ENCODE measurements around the gene PRPF4.
"Not testable (repeated sequence)": the region's sequence is repeated elsewhere in the genome, so short reads cannot be mapped to it uniquely, and the experiment has no call there.

DNA sequence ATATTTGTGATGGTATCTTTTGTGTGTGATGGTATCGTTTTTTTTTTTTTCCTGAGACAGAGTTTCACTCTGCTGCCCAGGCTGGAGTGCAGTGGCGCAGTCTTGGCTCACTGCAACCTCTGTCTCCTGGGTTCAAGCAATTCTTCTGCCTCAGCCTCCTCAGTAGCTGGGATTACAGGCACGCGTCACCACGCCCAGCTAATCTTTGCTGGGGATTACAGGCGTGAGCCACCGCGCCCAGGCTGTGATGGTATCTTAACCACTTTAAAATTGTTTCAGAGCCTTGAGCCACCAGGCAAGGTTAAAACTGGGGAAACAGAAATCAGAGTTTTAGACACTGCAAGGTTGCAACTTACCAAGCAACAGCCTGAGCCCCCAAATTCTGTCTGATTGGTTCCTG, 20.8 kb downstream of the PRPF4 start:
- TF ChIP-seq POLR2A, EP300, POLR2AphosphoS5 (IDR thresholded peaks at IDR 0.05): not testable (repeated sequence)
- TF ChIP-seq, protein P1, sequence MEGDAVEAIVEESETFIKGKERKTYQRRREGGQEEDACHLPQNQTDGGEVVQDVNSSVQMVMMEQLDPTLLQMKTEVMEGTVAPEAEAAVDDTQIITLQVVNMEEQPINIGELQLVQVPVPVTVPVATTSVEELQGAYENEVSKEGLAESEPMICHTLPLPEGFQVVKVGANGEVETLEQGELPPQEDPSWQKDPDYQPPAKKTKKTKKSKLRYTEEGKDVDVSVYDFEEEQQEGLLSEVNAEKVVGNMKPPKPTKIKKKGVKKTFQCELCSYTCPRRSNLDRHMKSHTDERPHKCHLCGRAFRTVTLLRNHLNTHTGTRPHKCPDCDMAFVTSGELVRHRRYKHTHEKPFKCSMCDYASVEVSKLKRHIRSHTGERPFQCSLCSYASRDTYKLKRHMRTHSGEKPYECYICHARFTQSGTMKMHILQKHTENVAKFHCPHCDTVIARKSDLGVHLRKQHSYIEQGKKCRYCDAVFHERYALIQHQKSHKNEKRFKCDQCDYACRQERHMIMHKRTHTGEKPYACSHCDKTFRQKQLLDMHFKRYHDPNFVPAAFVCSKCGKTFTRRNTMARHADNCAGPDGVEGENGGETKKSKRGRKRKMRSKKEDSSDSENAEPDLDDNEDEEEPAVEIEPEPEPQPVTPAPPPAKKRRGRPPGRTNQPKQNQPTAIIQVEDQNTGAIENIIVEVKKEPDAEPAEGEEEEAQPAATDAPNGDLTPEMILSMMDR (IDR thresholded peaks at IDR 0.05) = not testable (repeated sequence)

All from stomach (tissue), 4 donors.